Amygdala (tissue), 56 donors: ENCODE results near the gene GPR137C.

Experiments used
- DNase-seq, 56 donors: peaks; one replicate each; lab custom pipeline; 2025; lab: John Stamatoyannopoulos, UW

GPR137C gene

GRCh38 chr14:52660832-52661231 is 108.2 kb downstream of the GPR137C start:
- DNase-seq, result no peak

DNA sequence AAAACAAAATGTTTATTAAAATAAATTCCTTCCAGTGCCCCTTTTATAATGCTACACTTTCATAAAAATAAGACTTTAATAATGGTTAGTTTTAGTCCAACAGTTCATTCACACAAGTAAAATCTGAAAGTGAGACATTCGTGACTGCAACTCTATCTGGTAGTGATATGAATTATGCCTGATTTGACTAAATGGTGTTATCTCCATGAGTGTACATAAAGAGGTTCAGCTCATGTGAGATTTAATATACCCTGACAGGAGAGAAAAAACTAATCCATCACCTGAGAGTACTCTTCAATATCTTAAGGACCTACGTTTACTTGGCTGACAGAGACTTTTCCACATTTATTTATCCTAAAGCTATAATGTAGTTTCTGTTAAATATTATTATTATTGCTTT is 108.7 kb downstream of the GPR137C start:
- no peak for DNase-seq

- no peak for DNase-seq
These were observed 111.2 kb downstream of the GPR137C start for GRCh38 chr14:52663850-52664249.

DNA sequence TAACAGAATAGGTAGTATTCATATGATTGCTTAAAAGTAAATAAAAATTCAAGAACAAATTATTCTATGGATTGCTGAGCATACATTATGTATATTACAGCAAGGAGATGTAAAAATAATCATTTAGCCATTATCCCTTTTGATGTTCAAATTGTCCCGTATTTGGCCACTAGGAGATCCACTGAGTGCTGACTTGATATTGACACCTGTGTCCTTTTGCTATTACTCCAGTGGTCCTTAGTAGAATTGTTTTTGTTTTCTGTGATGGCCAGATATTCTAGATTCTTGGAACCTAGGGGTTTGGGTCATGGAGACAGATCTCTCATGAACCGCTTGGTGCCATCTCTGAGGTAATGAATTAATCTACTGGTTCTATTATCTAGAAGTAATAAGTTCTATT is 126.0 kb downstream of the GPR137C start:
- no peak for DNase-seq

DNA sequence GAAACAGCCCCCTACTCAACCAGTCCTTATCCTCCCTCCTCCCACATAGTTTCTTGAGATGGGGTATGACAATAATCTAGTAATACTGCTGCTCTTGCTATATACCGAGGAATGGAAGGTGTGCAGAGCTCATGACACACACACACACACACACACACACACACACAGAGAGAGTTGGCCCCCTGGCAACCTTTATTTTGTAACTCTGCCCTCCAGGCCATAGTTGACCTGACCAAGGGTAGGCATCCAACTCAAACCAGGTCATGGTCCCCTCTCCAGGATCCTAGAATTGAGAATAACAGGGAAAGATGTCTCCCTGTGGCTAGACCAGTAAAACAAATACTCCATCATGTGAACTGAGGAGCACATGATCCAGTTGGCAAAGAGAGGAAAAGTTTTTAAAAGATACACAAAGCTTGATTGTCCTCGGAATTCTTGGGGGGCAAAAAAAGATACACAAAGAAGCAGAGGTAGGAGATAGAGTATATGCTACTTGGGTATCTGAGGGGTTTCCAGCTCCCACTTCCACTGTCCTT is 131.4 kb downstream of the GPR137C start:
- DNase-seq, result no peak

DNA sequence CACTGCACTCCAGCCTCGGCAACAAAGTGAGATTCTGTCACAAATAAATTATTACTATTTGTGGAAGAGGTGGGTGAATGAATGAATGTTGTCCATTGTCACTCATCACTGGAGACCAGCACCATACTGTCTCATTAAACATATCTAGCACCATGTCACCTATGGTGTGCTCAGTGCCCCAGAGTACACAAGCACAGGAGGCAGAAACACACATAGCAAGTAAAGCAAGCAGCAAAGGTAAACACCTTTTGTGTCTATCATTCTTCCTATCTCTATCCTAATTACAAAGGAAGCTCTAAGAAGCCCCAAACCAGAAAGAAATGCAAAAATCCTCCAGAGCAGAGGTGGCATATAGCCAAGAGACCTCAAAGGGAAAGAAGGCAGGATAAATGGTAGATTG is 133.5 kb downstream of the GPR137C start:
- DNase-seq, result no peak
